ENCODE data around the gene ODAM.
"Not testable (repeated sequence)": the region's sequence is repeated elsewhere in the genome, so short reads cannot be mapped to it uniquely, and the experiment has no call there.

- not testable (repeated sequence) for TF ChIP-seq POLR2A (IDR thresholded peaks at IDR 0.05; ENCODE audit: low read depth, low read length); POLR2AphosphoS5 (IDR thresholded peaks at IDR 0.05; ENCODE audit: low read depth, low read length); TAF1 (IDR thresholded peaks at IDR 0.05; ENCODE audit: borderline replicate concordance, low read depth, low read length)
Observed at GRCh38 chr4:70242297-70242696, 46.8 kb downstream of the ODAM start, which contains the start of gene CSN3.
